ENCODE measurements around the gene SIGLEC1.

The SIGLEC1 gene

DNA sequence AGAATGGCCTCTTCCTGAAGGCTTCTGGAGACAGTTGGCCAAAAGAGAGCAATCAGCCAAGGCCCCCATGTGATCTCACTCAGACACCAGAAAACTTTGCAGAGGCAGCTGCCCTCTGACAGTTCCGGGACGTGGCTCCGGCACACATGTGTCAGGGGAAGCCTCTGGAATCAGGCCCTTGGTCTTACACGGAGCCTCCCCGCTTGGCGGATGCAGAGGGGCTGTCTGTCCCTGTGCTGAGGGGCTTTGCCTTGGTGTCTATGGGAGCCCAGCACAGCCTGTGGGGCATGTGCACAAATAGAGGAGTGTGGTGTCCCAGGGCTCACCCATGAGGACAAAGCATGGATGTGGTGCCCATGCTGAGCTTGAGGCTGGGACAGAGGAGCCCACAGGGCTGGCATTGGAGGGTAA lies 13.8 kb downstream of the SIGLEC1 start:
- no peaks in the 10 kb centered on the region for H3K4me1 Mint-ChIP-seq
- H3K36me3 Mint-ChIP-seq (ENCODE audit: insufficient read depth): no peaks in the 10 kb centered on the region
- DNase-seq (ENCODE audit: low spot score in 2 of 2): no peak
- H3K4me3 Mint-ChIP-seq: no peak overlapping the region
- no peak for ATAC-seq (replicated peaks; ENCODE audit: extremely low read depth, poor library complexity, severe bottlenecking)
- no peaks in the 10 kb centered on the region for H3K9me3 Mint-ChIP-seq
- no peak overlapping the region for H3K27ac Mint-ChIP-seq (ENCODE audit: low read depth)
- H3K27me3 Mint-ChIP-seq: peaks cover 10% of the 10 kb centered on the region

DNA sequence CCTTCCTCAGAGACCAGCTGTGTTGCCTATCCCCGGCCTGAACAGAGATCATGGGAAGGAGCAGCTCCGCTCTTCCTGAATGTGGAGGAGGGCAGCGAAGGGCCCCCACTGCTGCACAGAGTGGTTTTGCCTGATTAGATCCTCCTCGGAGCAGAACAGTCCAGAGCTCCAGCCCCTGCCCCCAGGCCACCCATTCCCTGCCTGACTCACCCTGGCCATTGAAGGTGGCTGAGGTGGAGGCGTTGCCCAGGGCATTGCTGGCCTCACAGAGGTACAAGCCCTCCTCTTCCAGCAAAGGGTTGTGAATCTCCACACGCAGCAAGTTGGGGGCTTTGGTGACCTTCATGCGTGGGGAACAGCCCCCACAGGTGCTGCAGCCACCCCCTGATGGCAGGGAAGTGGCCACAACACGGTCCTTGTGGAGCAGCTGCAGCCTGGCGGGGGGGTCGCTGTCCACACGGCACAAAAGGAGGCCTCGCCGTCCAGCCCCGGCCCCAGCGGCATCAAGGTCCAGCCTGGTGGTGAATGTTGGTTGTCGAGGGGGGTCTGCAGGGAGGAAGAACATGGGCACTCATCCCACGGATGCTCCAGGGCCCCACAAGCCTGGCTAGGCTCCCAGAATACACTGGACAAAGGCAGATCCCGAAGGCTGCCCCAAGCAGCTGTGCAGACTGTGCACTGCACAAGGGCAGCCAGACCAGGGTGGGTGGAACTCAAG lies 14.7 kb downstream of the SIGLEC1 start:
- Mint-ChIP-seq H3K4me1 (no peaks in the 10 kb centered on the region), H3K27me3 (peaks cover 2% of the 10 kb centered on the region), H3K9me3 (no peaks in the 10 kb centered on the region), H3K27ac (ENCODE audit: low read depth) (no peak overlapping the region), H3K4me3 (no peak overlapping the region), H3K36me3 (ENCODE audit: insufficient read depth) (no peaks in the 10 kb centered on the region)
- no peak for DNase-seq (ENCODE audit: low spot score in 2 of 2)
- no peak for ATAC-seq (replicated peaks; ENCODE audit: extremely low read depth, poor library complexity, severe bottlenecking)

DNA sequence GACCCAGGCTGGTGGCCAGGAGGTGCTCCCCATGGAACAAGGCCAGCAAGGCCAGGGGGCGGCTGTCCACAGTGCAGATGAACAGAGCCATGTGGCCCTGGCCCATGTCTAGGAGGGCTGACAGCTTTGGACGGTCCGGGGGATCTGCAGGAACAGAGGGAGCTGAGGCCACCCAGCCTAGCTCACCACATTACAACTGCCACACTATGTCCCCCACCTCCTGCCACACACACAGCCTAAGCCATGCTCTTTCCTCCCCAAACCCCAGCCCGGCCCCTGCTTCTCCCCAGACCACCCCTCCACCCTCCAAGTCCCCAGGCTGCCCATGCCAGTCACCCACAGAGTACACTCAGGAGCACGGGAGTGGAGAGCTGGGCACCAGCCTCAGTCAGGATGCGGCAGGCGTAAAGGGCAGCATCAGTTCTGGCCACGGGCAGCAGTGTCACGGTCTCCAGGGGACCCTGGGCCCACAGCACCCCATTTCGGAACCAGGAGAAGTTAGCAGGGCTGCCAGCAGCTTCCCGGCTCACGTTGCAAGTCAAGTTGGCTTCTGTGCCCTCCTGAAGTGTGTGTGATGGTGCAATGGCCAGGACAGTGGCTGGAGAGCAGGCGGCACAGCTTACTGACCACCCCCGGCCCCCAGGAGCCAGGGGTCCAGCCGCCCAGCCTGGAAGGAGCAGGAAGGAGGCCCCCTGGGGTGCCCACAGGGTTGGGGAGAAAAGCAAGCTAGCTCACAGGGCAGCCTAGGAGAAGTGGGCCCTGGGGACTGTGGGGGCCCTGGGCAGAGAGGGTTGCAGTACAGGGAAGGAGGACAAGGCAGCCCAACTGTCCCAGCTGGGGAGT lies 15.4 kb downstream of the SIGLEC1 start:
- H3K4me1 Mint-ChIP-seq: no peaks in the 10 kb centered on the region
- H3K4me3 Mint-ChIP-seq: no peak overlapping the region
- no peak for DNase-seq (ENCODE audit: low spot score in 2 of 2)
- H3K27ac Mint-ChIP-seq (ENCODE audit: low read depth): no peak overlapping the region
- H3K36me3 Mint-ChIP-seq (ENCODE audit: insufficient read depth): no peaks in the 10 kb centered on the region
- no peak for ATAC-seq (replicated peaks; ENCODE audit: extremely low read depth, poor library complexity, severe bottlenecking)
- no peaks in the 10 kb centered on the region for H3K27me3 Mint-ChIP-seq
- H3K9me3 Mint-ChIP-seq: no peaks in the 10 kb centered on the region

DNA sequence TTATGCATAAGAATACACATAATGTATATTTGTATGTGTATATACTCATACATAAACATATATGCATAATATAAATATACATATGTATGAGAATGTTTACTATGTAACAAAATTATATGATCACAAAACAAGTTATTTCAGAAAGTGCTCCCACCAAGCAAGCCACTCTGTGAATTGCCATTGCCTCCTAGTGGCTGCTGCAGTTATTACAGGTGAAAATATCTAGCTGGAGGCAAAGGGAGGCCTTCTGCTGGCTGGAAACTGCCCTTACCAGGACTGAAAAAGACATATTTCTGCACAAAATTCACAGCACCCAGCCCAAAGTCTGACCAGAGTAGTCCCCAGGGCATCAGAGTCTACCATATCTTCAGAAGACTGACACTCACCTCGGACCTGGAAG lies 16.2 kb downstream of the SIGLEC1 start:
- DNase-seq (ENCODE audit: low spot score in 2 of 2) (no peak), ATAC-seq (replicated peaks; ENCODE audit: extremely low read depth, poor library complexity, severe bottlenecking) (no peak)
- H3K36me3 Mint-ChIP-seq (ENCODE audit: insufficient read depth): no peaks in the 10 kb centered on the region
- H3K27ac Mint-ChIP-seq (ENCODE audit: low read depth): no peak overlapping the region
- no peaks in the 10 kb centered on the region for H3K9me3 Mint-ChIP-seq
- H3K4me1 Mint-ChIP-seq: no peaks in the 10 kb centered on the region
- no peak overlapping the region for H3K4me3 Mint-ChIP-seq
- H3K27me3 Mint-ChIP-seq: no peaks in the 10 kb centered on the region

DNA sequence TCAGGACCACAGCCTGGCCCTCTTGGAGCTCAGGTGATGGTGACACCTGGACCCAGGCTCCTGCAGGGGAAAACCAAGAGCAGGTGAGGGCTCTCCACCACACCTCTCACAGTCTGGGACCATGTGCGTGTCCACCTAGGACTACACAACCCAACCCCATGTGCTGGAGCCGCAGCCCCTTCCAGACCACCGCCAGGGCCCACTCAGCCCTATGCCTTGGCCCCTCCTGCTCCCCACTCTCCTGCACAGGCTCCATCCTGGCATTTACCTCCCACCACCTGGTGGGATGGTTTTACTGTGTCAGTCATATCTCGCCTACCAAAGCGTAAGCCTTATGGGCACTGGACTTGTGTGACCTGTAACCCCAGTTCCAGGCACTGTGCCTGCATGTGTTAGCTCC lies 17.5 kb downstream of the SIGLEC1 start:
- Mint-ChIP-seq H3K27me3 (no peaks in the 10 kb centered on the region), H3K4me1 (no peaks in the 10 kb centered on the region), H3K36me3 (ENCODE audit: insufficient read depth) (no peaks in the 10 kb centered on the region), H3K27ac (ENCODE audit: low read depth) (no peak overlapping the region), H3K9me3 (no peaks in the 10 kb centered on the region), H3K4me3 (no peak overlapping the region)
- ATAC-seq (replicated peaks; ENCODE audit: extremely low read depth, poor library complexity, severe bottlenecking): no peak
- DNase-seq (ENCODE audit: low spot score in 2 of 2): no peak

DNA sequence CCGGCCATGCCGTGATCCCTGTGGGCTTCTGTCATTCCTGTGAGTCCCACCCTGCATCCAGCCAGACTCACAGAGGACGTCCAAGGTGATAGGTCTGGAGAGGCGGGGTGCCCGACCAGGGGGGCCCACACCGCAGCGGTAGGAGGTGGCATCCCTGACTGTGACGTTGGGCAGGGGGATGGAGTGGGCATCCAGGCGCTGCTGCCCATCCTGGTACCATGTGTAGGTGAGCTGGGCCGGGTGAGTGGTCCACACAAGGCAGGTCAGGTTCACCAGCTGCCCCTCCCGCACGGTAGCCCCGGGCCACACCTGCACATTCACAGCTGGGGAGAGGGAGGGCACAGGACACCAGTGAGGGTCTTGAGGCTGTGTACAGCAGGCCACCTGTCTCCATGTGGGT lies 19.0 kb downstream of the SIGLEC1 start:
- Mint-ChIP-seq H3K27me3 (no peaks in the 10 kb centered on the region), H3K4me3 (no peak overlapping the region), H3K36me3 (ENCODE audit: insufficient read depth) (no peaks in the 10 kb centered on the region), H3K27ac (ENCODE audit: low read depth) (no peak overlapping the region), H3K9me3 (no peaks in the 10 kb centered on the region), H3K4me1 (no peaks in the 10 kb centered on the region)
- DNase-seq (ENCODE audit: low spot score in 2 of 2): no peak
- no peak for ATAC-seq (replicated peaks; ENCODE audit: extremely low read depth, poor library complexity, severe bottlenecking)

DNA sequence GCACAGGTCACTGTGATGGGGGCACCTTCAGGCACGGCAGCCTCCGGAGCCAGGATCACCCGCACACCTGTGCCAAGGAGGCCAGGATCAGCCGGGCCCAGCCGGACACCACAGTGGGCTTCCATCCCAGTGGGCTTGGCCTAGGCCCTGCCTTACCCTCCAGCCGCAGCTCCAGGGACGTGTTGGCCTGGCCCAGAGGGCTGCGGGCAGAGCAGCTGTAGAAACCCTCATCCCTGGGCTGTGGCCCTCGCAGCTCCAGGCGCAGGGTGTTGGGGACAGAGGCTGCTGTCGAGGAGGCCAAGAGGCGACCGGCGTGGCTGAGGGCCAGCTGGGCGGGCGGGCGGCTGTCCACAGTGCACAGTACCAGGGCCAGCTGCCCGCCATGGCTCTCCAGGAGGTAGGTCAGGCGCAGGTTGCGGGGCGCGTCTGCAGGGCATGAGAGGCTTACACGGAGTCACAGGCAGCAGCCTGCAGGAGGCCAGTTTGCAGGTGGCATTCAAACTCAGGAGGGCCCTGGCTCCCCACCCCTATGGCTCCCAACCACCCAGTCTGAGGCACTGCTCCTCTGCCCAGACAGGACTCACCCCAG lies 19.6 kb downstream of the SIGLEC1 start:
- Mint-ChIP-seq H3K4me1 (no peaks in the 10 kb centered on the region), H3K36me3 (ENCODE audit: insufficient read depth) (no peaks in the 10 kb centered on the region), H3K27ac (ENCODE audit: low read depth) (no peak overlapping the region), H3K4me3 (no peak overlapping the region), H3K27me3 (peaks cover 4% of the 10 kb centered on the region), H3K9me3 (no peaks in the 10 kb centered on the region)
- no peak for ATAC-seq (replicated peaks; ENCODE audit: extremely low read depth, poor library complexity, severe bottlenecking)
- DNase-seq (ENCODE audit: low spot score in 2 of 2): no peak

DNA sequence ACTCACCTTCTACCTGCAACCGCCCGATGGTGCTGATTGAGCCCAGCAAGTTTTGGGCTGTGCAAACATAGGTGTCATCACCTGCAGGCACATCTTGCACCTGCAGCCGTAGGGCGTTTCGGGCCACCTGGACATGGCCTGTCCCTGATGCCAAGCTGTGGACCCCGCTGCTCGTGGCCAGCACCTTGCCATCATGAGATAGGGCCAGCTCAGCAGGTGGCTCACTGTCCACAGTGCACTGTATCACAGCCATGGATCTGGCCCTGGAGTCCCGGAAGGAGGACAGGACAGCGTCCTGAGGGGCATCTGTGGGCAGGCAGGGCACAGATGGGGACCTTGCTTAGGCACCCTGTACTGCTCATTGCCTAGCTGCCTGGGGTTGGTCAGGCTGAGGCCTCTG lies 20.5 kb downstream of the SIGLEC1 start:
- no peak for ATAC-seq (replicated peaks; ENCODE audit: extremely low read depth, poor library complexity, severe bottlenecking)
- Mint-ChIP-seq H3K27me3 (peaks cover 13% of the 10 kb centered on the region), H3K9me3 (no peaks in the 10 kb centered on the region), H3K4me3 (no peak overlapping the region), H3K4me1 (no peaks in the 10 kb centered on the region), H3K36me3 (ENCODE audit: insufficient read depth) (no peaks in the 10 kb centered on the region), H3K27ac (ENCODE audit: low read depth) (no peak overlapping the region)
- no peak for DNase-seq (ENCODE audit: low spot score in 2 of 2)

DNA sequence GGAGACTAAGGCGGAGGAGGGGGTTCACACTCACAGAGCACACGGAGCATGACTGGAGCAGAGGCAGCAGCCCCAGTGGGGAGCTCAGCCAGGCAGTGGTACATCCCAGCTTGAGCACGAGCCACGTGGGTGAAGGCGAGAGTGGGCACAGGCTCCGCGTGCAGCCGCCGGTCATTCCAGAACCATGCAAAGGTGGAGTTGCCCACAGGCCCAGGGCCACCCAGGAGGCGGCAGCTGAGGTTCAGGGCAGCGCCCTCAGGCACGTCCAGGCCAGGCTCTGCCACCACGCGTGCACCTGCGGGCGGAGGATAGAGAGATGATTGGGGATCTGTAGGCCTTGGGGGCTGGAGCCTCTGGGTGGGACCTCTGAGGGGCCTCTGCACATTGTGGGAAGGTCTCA lies 21.1 kb downstream of the SIGLEC1 start:
- DNase-seq (ENCODE audit: low spot score in 2 of 2): no peak
- no peak overlapping the region for H3K4me3 Mint-ChIP-seq
- peaks cover 19% of the 10 kb centered on the region for H3K27me3 Mint-ChIP-seq
- H3K36me3 Mint-ChIP-seq (ENCODE audit: insufficient read depth): no peaks in the 10 kb centered on the region
- H3K27ac Mint-ChIP-seq (ENCODE audit: low read depth): no peak overlapping the region
- no peaks in the 10 kb centered on the region for H3K9me3 Mint-ChIP-seq
- no peak for ATAC-seq (replicated peaks; ENCODE audit: extremely low read depth, poor library complexity, severe bottlenecking)
- no peaks in the 10 kb centered on the region for H3K4me1 Mint-ChIP-seq

DNA sequence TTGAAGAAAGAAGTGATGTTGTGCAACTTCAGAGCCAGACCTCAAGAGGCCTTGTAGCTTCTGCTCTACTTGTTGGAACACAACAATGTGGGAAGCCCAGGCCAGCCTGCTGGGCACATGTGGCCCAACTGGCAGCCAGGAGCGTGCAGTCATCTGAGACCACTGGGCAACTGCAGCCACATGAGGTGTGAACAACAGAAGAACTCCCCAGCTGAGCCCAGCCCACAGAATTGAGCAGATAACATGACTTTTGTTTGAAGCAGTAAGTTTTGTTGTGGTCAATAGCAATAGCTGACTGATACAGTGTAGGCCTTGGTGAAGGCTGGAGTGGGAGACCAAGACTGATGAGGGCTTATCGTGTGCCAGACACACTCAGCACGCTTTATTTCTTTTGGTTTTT lies 22.0 kb downstream of the SIGLEC1 start:
- H3K27me3 Mint-ChIP-seq: peaks cover 28% of the 10 kb centered on the region
- no peak for ATAC-seq (replicated peaks; ENCODE audit: extremely low read depth, poor library complexity, severe bottlenecking)
- no peak overlapping the region for H3K4me3 Mint-ChIP-seq
- H3K9me3 Mint-ChIP-seq: no peaks in the 10 kb centered on the region
- H3K36me3 Mint-ChIP-seq (ENCODE audit: insufficient read depth): no peaks in the 10 kb centered on the region
- no peaks in the 10 kb centered on the region for H3K4me1 Mint-ChIP-seq
- DNase-seq (ENCODE audit: low spot score in 2 of 2): no peak
- no peak overlapping the region for H3K27ac Mint-ChIP-seq (ENCODE audit: low read depth)

DNA sequence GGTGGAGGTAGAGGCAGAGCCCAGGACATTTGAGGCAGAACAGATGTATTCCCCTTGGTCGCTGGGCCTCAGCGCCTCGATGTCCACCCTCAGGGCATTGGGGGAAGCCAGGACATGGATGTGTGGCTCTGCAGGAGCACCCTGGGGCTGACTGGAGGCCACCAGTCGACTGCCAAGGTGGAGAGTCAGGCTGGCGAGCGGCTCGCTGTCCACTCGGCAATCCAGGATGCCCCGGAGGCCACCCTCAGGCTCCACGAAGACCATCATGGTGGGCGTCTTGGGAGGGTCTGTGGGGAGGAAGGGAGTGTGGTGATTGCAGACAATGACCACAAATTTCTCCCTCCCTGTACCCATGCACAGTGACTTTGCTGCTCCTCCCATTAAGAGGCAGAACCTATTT lies 22.4 kb downstream of the SIGLEC1 start:
- no peak for DNase-seq (ENCODE audit: low spot score in 2 of 2)
- Mint-ChIP-seq H3K36me3 (ENCODE audit: insufficient read depth) (no peaks in the 10 kb centered on the region), H3K27me3 (peaks cover 32% of the 10 kb centered on the region), H3K9me3 (no peaks in the 10 kb centered on the region), H3K4me1 (no peaks in the 10 kb centered on the region), H3K27ac (ENCODE audit: low read depth) (no peak overlapping the region), H3K4me3 (no peak overlapping the region)
- no peak for ATAC-seq (replicated peaks; ENCODE audit: extremely low read depth, poor library complexity, severe bottlenecking)

DNA sequence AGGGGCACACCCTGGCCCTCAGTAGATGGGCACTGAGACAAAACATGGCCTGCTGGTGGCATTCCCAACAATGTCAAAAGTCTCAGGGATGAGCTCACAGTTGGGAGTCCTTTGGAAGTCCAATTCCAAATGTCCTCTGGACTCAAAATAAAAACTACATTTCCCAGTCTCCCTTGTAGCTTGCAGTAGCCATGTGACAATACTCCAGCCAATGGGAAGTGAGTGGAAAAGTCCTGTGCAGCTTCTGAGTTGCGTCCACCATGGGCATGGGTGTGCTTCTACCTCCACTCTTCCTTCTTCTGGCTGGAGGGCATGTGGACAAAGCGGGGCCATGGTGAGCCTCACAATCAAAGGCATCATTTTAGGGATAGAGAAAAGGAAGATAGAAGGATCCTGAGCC lies 24.7 kb downstream of the SIGLEC1 start:
- H3K27me3 Mint-ChIP-seq: peaks cover 52% of the 10 kb centered on the region

DNA sequence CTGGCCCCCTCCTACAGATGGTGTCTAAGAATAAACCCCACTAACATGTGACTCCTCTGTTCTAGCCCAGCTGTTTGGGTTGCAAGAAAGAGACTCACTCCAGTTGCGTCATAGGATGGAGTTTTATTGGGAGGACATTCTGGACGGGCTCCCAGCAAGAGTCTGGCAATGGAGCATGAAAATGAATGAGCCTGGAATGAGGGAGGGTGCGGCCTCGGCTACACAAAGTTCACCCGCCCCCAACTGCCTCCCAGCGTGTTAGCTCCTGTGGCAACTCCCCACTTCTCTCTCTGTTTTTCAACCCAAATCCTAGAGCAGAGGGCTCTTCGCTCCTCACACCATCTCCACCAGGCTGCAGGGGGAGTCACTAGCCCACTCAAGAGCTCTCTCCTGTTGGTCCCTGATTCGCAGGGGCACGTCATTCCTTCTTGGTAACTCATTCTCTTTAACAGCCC lies 25.5 kb downstream of the SIGLEC1 start:
- DNase-seq (ENCODE audit: low spot score in 2 of 2) (no peak), ATAC-seq (replicated peaks; ENCODE audit: extremely low read depth, poor library complexity, severe bottlenecking) (no peak)
- H3K4me3 Mint-ChIP-seq: no peak overlapping the region
- no peaks in the 10 kb centered on the region for H3K4me1 Mint-ChIP-seq
- H3K9me3 Mint-ChIP-seq: no peaks in the 10 kb centered on the region
- no peaks in the 10 kb centered on the region for H3K36me3 Mint-ChIP-seq (ENCODE audit: insufficient read depth)
- H3K27me3 Mint-ChIP-seq: peaks cover 52% of the 10 kb centered on the region
- no peak overlapping the region for H3K27ac Mint-ChIP-seq (ENCODE audit: low read depth)

More for the DNA sequence above, 24.7 kb downstream of the SIGLEC1 start:
- H3K36me3 Mint-ChIP-seq (ENCODE audit: insufficient read depth): no peaks in the 10 kb centered on the region
- DNase-seq (ENCODE audit: low spot score in 2 of 2) (no peak), ATAC-seq (replicated peaks; ENCODE audit: extremely low read depth, poor library complexity, severe bottlenecking) (no peak)
- H3K4me3 Mint-ChIP-seq: no peak overlapping the region
- no peaks in the 10 kb centered on the region for H3K4me1 Mint-ChIP-seq
- no peak overlapping the region for H3K27ac Mint-ChIP-seq (ENCODE audit: low read depth)
- H3K9me3 Mint-ChIP-seq: no peaks in the 10 kb centered on the region
